Left lobe of liver (tissue), 2 donors: ENCODE results near the gene BICC1. TPM values are rescaled to one million over a fixed set of nuclear protein-coding genes. Genes with fewer than 3 reads are reported as not detected.
A peak's percentile ranks its signal among the peaks of the same experiment; 100 is the strongest.

Source experiments
- ATAC-seq: fragments of 200-7000 bp; cut with Tn5 transposase; one replicate; pipeline ENCODE4 v1.9.1; 2020; ENCODE audit warnings: mild to moderate bottlenecking, moderate library complexity
- DNase-seq: peaks from one replicate; pipeline ENCODE4 v3.0.0-alpha.2; 2020; ENCODE audit warnings: low spot score
- total RNA-seq: library from RNA; stranded (reverse); gene quantifications from one replicate; pipeline ENCODE4 v1.2.1, GENCODE V29; 2021
- donor health status: DM: no; HTN: no; CAD: no; lungs with moderate emphysema.
- donor health status: DM: no; HTN: yes; CAD: no.

The BICC1 gene
- total RNA-seq, 1 donor from 2014 or later: 1.6 TPM

DNA sequence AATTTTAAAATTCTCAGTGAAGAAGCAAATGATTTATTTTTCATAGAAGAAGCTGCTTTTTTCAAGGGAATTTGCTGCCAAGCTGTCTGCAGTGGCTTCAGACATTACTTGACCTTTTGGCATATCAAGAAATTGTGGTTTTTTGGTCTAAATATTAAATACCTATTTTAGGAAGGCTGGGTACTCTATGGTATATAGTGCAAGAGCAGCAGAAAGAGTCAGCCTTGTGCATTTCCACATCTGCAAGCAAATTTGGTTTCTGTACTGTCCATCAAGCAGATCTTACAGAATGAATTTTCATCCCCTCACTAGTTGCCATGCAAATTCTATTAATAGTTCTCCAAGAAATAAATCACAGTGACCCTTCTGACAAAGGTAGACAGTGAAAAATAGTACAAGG is 222.0 kb downstream of the BICC1 start:
- DNase-seq: no peak
- no peak for ATAC-seq

DNA sequence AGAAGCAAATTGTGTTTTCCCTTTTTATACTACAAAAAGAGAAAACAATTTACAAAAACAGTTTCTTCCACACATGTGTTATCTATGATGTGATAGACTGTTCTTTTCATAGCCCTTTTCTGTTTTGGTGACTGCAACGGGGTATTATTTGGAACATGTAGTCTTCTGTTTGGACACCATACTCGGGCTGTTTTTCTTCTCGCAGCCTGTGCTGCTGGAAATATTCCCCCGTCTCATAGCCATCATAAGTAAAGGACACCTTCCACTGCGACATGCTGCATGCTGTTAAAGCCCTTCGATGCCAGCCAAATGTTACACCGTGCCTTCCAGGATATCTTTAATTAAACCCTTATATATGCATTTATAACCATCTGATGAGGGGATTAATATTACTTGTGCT is 222.4 kb downstream of the BICC1 start:
- ATAC-seq (no peak), DNase-seq (no peak)

DNA sequence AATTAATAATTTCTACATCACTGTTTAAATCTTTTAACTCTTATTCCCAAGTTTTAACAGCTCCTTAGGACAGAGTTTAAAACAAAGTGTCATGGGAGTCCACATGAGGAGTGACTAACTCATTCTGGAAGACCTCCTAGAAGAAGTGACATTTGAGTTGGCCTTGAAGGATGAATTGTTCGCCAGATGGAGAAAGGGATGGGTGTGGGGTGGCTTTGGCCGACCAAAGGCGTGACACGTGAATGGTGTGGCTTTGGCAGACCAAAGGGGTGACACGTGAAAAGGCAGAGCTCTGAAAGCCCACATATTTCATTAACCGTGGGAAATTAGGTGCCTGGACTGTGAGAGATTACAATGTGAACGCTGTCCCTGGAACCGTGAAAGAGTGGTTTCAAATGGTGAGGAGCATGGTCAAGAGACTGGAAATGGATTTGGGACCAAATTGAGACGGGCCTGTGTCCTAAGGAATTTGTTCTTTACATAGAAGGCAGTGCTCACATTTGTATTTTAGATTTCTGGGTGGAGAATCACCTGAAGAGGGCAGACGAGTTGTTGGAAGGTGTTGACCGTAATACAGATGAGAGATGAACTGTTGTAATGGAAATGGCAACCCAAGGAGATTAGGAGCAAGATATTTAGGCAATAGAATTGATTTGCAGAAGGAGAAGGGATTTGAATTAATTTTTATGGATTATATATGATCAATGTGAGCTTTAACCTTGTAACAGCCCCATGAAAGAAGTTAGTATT is 228.1 kb downstream of the BICC1 start:
- DNase-seq: no peak
- ATAC-seq: peak; percentile 78

DNA sequence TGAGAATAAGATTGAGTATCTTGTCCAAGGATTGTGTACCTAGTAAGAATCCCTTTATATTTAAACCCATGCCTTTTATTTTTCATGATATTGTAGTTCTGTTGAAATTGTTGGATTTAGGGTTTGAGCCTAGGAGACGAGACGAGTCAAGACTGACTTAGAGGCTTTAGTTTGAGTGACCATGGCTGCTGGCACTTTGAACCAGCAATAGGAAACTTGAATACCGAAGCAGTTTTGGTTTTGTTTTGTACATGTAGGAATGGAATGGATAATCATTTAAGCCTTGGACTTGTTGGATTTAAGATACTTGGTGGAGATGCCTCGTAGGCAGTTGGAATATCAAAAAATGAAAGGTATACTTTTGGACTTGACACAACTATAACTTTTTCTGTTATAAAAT is 229.0 kb downstream of the BICC1 start:
- ATAC-seq (no peak), DNase-seq (no peak)

DNA sequence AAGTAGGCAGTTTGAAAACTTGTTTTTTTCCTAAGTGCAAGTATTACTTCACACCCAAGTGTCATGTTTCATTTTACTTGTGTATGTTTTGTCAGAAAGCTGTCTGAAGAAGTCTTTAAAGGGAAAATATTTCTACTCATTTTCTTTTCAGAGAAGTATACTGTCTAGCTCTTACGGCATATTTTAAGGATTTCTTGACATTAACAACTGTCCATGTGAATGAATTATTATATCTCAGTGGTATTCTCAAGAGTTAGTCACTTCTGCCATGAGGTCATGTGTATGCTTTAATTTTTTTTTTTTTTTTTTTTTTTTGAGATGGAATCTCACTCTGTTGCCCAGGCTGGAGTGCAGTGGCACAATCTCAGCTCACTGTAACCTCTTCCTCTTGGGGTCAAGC is 229.5 kb downstream of the BICC1 start:
- DNase-seq: no peak
- ATAC-seq: no peak

DNA sequence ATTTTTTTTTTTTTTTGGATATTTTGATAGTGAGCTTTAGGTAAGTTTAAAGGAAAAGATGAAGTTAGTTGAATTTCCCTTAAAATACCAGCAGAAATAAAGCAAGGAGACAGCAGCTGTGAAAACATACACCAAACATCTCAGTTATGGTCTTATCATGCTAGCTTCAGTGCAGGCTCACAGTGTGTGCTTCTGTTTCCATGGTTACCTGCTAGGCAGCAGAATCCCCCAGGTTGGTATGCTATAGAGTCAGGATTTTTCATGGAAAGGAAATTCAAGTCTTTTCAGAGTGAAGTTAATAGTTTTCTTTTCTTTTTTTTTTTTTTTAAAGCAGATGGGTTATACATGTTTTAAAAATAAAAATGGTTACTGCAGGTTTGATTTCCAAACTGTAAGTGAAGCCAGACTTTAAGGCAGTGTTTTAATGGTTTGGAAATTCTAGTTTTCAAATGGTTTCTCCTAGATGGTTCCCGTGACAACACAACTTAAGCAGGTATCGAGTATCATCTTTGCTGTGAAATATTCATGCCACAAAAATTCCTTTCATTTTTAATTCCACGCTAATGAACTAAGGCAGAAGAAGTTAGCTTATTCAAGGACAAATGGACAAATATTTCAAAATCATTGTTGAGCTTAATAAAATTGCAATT is 230.9 kb downstream of the BICC1 start:
- DNase-seq: no peak
- no peak for ATAC-seq

DNA sequence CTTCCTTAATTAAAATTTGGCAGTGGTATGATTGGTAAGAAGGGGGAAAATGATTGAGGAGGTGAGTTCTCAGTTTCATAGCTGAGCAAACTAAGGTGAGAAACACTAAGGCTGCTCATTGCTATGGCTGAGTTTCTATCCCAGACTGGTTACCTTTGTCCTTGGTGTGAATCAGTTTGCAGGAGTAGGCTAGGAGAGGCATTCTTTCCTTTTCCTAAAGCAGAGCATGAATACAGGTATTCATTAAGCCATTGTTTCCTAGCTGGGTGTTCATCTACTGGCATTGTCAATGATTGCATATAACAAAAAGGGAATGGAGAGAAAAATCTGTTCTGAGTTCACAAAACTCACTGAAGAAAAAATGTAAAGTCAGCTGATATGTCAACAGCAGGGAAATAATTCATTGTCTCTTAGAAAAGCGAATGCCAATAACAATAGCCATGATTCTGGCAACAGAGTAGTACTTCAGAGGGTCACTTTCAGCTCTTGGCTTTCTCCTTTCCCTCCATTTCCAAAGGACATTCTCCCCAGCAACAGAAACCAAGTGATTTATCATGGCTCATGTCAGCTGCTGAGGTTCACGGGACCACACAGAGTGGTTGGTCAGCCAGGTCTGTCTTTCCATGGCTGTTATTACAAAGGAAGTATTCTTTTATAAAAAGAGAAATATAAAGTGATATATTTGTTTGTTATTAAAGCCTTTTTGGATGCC is 234.0 kb downstream of the BICC1 start:
- no peak for DNase-seq
- ATAC-seq: no peak

DNA sequence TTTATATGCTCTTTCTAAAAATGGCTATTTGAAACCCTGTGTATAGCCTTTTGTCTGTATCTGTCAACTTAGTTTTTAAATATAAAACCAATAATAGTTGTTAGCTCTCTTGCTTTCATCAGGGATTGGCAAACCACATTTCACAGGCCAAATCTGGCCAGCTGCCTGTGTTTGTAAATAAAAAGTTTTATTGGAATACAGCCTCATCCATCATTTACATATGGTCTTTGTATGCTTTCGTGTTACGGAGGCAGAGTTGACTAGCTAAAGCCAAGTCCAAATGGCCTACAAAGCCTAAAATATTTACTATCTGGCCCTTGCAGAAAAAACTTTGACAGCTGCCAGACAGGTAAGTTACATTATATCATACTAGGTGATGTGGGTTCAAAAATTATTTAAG is 235.0 kb downstream of the BICC1 start:
- peak; percentile 61 for DNase-seq

DNA sequence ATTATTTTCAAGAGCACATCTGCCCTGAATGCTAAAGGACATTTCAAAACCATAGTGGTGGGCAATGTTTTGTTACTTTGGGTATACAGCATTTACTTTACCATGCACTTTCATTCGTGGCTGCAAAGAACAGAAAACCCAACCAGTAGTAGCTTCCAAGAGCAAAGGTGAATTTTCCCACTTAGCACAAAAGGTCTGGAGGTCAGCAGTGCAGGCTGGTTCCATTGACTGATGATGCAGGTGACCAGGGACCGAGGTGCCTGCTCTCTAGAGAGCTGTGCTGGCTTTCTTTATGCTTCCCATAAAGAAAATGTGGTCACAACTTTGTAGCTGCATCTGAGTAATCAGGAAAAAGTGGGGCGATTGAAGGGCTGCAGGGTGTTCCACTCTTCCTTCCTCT is 240.0 kb downstream of the BICC1 start:
- DNase-seq: peak; percentile 78
- ATAC-seq: peak; percentile 81

More for the DNA sequence above, 235.0 kb downstream of the BICC1 start:
- peak; percentile 76 for ATAC-seq

DNA sequence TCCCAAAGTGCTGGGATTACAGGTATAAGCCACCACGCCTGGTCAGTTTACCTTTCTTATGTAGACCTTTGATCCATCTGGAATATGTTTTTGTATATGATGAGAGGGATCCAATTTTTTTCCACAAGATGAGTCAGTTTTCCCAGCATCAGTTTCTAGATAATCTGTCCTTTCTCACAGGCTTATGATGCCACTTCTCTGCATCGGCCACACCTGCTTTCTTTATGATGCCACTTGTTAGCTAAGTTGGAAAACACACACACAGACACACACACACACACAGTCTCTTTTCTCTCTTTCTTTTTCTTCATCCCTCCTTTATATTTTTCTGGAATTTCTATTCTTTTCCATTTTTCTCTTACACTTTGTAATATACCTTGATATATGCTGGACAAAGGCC is 240.8 kb downstream of the BICC1 start:
- DNase-seq: no peak
- no peak for ATAC-seq

DNA sequence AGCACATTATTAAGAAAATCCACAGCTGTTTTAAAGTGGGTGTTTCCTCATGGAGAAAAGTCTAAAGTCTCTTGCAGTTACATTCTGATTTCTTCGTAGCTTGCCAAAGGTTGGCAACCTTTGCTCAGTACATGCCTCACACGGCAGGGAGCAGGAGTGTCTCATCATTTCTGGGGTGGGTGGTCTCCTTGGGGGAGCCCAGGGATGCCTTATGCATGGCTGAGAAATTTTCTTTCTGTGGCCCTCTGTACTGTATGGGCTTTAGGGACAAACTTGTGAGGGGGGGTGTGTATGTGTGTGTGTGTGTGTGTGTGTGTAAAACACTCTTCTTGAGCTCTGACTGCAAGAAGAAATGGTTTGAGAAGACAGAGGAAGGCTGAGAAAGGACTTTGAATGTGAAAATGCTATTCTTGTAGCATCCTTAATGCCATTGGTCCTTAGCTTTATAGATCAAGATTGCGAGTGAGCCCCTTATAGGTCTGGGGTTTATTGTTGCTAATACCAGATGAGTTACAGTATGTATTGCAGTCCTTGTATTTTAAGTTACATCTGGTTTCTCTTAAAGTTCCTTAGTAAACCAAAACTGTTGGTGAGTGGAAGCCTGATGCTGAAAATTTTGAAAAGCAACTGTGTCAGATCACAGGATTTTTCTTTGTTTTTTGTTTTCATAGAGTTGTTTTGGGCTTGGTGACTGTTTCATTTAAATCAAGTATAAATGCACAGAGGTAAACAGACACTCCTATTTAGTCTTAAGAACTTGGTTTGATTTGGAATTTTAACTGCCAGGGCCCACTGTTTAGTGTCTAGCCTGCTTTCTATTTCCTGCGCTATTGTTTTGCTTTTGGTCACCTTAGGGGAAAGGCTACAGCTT is 242.0 kb downstream of the BICC1 start:
- peak; percentile 52 for DNase-seq
- peak; percentile 61 for ATAC-seq

DNA sequence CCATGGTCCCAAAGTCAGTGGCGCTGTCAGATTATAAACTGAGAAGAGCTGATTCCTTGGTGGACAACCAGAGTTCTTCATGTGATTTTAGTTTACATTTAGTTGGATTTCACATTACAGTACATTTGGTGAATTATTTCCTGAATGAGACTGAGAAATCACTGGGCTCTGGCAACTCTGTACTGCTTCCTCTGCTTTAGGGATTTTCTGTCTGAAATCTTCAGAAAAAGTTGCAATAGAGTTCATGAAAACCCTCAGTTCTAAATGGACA is 242.6 kb downstream of the BICC1 start:
- ATAC-seq: no peak
- DNase-seq: no peak

DNA sequence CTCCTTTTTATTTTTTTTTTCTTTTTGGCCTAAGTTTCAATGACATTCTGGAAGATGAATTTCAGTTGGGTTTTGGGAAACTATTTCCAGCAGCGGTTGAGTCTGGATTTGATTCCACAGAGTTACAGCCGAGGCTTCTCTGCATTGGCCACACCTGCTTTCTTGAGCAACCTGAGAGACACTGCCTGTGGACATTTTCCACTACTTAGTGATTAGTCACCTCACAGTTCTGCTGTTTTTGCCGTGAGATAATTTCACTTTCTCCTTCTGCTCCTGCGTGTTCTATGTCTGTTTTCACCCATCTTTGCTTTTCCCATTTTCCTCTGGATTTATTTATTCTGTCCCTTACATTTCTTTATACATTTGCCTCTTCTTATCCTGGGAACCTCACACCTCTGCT is 243.0 kb downstream of the BICC1 start:
- DNase-seq: no peak
- peak; percentile 18 for ATAC-seq

DNA sequence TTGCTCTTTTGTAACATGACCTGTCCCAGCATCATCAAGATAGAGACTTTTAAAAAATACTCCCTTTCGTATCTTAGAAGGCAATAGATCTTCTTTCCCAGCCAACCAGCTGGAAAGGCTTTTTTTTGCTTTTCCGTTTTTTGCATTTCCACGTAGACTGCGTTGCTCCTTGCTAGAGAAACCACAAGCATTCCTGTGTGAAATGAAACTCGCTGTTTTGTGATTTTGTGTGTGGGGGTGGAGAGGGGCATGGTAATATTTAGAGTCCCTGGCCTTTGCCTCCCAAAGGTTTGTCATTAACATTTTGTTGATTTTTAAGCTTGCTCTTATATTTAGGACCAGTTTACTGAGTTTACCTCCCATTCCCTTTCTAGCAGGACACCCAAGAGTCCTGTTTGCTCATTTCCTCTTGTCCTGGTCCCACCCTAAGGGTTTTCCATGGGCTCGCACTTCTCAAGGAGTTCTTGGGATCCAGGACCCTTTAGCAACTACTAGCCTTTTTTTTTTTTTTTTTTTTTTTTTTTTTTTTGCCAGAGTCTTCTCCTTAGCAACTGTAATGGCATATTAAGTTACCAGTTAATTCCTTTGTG is 243.6 kb downstream of the BICC1 start:
- peak; percentile 74 for ATAC-seq
- peak; percentile 63 for DNase-seq

DNA sequence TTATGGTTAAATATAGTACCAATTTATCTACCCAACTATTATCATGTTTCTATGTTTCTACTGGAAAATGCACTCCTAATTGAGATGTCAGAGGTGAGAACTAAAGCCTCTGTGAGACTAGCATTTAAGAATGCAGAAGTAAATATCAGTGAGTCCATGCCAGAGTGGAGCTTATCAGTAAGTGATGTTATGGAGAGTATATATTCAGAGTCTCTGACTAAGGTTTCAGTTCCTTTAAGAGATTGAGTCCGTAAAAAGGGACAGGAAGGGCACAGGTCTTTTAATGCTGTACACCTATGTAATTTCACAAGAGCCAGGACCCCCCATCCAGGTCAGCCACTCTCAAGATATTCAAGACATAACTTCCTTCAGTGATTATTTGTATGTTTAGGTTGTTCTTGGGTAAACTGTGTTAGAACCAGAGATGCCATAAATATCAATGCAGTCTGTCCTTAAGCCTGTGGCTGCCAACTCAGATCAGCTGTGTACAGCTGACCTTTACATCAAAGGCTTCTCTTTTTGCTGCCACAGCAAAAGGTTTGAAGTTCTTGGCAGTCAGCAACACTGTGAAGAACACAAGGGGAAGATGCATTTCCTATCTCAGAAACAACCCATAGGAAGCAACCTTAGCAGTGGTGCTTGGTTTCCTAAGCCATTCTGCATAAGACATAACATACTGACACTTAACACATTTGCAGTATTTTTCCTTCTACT is 244.8 kb downstream of the BICC1 start:
- ATAC-seq (peak; percentile 50), DNase-seq (peak; percentile 51)

DNA sequence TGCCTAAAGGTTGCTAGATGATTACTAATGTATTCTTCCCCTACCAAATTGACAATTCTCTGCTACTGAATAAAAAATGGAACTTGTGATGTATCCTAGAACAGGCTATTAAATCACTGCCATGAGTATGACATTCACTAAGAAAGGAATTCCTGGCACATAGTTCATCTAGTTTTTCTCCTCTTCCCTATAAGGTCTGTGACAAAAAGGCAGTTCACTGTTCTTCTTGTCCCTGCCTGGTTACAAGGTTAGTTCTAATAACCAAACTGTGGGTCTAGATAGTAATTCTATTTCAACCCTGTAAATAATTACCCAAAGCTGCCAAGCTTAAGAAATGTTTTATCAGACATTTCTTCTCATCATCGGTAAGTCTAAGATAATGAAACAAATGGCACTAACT is 245.6 kb downstream of the BICC1 start:
- ATAC-seq (no peak), DNase-seq (no peak)

DNA sequence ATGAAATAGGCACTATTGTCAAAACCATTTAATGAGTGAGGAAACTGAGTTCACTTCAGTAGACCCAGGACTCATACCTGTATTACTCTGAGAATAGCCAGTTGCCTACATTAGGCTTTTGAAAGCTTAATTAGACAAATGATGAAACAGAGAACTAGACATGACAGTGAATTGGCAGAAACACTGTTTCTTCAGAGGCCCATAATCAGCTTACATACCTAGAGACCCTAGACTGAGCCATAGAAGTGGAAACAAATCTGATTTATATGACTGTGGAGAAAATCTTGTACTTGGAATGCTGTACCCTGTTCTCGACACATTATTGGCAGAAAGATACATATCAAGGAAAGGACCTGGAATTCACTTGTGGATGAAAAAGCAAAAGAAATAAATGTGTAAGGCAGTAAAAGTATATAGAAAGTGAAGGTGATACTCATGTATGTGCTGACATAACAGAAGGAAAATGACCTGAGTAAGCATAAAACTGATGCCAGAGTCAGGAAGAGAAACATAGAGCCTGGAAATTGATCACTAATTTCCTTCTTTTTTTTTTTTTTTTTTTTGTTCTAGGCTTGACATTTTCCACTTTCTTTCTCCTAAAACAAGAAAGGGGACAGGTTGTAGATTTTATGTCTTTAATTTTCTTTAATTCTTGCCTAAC is 251.5 kb downstream of the BICC1 start:
- ATAC-seq: no peak
- no peak for DNase-seq

DNA sequence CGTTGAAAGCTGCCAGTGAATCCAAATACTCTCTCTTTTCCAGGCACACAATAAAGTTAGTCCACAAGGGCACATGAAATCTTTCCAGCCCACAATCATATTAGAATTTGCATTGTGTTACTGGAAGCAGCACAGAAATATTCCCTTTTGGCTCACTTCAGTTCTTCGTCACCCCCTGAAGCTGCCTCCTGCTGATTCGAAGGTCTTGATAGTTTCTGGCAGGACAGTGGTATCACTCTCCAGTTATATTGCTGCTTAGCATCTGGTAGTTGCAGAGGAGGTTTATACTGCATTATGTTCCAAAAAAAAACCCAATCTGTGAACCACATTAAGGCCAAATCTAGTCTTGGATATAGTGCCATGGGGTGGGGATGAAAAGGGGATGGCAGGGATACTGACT is 253.2 kb downstream of the BICC1 start:
- no peak for ATAC-seq
- DNase-seq: no peak

DNA sequence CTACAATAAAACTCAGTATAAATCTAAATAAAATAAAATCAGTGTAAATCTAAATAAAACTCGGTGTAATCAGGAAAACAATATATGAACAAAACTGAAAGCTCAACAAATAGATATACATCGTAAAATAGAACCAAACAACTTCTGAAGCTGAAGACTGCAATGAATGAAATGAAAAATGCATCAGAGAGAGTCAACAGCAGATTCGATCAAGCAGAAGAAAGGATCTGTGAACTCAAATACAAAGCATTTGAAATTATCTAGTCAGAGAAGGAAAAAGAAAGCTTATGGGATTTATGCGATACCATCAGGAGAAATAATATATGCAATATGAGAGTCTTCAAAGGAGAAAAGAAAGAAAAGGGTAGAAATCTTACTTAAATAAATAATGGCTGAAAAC is 255.0 kb downstream of the BICC1 start:
- ATAC-seq (no peak), DNase-seq (no peak)

DNA sequence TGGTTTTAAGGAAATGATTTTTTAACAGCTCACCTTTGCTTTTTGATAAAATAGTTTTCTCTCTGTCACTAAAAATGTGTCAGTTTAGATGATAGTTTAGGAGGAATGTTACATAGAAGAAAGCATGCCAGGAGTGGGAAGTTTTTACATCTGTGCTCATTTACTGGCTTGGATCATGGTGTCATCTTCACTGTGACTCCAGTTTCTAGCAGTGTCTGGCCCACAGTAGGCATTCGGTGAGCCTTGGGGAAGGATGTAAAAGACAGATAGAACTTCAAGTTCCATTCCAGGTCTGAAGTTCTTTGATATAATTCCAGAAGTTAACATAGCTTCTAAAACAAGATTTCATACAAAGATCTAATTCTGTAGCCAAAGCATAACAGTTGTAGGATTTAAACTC is 259.2 kb downstream of the BICC1 start:
- DNase-seq (no peak), ATAC-seq (no peak)
